UCSD-AML1 (cell line): Measurements from ENCODE around the gene PIP5K1B.
"Not testable (repeated sequence)": the region's sequence is repeated elsewhere in the genome, so short reads cannot be mapped to it uniquely, and the experiment has no call there.

ENCODE experiments used
- DNase-seq: peaks from one replicate; lab custom pipeline; 2025; ENCODE audit not compliant: unreplicated experiment; lab: John Stamatoyannopoulos, UW

Gene PIP5K1B

GRCh38 chr9:68704814-68705530 is at the start of gene PIP5K1B:
TSS of gene PIP5K1B (plus strand) at chr9:68705240. CDS start at chr9:68822615, 117,375 bp downstream.
- DNase-seq: peak; percentile 85

DNA sequence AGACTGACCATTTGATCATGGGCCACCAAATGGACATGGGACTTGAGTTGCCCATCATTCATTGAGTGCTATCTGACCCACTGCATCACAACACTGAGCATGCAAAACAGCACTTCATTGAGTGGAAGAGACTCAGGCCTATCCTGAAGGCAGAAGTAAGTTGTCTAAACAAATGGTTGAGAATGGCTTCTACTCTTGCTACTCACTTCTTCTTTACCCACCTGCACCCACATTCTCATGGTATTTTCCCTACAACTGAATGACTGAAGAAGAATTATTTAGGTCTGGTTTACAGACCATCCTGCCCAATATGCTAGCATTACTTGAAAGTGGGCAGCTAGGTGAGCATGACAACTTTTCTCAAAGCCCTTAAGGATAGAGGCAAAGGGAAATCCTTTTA is 41.0 kb upstream of the PIP5K1B start:
- DNase-seq: no peak

DNA sequence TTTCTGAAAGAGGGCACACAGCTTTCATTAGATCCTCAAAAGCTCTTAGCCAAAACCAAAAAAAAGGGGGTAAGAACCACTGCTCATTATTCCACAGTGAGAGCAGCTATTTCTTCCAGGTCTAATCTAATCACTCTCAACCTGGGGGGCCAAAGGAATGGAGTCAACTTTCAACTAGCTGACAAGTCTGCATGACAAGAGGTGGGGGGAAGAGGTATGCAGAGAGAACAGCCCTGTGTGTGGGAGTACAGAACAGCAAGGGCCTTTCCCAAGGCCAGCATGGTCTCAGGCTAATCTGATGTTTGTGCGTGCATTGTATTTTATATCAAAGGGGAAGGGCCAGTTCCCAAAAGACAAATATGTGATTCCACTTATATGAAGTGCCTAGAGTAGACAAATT is 36.9 kb upstream of the PIP5K1B start:
- DNase-seq: no peak

- no peak for DNase-seq
Measured at GRCh38 chr9:68669218-68669617, 35.8 kb upstream of the PIP5K1B start.

GRCh38 chr9:68672215-68672614 is 32.8 kb upstream of the PIP5K1B start:
- no peak for DNase-seq

- DNase-seq: no peak
Measured at GRCh38 chr9:68672625-68673024, 32.4 kb upstream of the PIP5K1B start.

- no peak for DNase-seq
Measured at GRCh38 chr9:68678430-68678829, 26.6 kb upstream of the PIP5K1B start.

- no peak for DNase-seq
Measured at GRCh38 chr9:68683433-68683832, 21.6 kb upstream of the PIP5K1B start.

- no peak for DNase-seq
Measured at GRCh38 chr9:68685213-68685612, 19.8 kb upstream of the PIP5K1B start.

DNA sequence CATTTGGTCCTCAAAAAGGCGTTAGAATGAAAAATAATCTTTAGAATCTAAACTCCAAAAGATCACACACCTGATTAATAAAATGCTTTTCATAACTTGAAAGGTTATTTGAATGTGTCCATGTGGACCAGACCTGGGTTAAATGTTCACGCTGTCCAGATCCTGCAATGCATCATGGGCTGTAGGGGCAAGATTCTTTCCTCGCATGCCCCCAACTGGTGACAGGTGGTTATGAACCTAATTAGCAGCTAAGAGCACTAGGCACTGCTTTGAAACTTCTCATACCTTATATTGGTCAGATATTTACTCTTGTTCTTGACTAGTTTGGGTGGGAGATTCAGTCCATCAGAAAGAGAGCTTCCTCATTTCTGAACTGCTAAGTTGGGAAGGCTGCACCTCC is 19.3 kb upstream of the PIP5K1B start:
- DNase-seq: peak; percentile 14

DNA sequence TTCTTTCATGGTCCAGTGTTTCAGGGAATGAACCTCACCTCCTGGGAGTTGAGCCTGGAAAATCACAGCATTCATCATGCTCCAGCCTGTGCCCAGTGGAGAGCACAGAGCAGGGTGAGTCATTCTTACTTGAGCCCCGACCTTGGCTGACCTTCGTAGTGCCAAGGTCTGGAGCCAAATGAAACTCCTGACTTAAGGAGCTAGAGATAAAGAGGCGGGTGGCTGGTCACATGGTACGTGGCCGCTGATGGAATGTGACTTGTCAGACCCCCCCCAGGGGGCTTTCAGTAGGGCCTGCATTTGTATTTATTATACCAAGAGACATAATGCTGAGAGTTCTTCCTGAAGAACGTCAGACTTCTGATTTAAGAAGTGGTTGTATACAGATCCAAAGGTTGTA is 15.0 kb upstream of the PIP5K1B start:
- no peak for DNase-seq

GRCh38 chr9:68692519-68692918 is 12.5 kb upstream of the PIP5K1B start:
- no peak for DNase-seq

GRCh38 chr9:68694125-68694524 is 10.9 kb upstream of the PIP5K1B start:
- DNase-seq: no peak

- no peak for DNase-seq
Measured at GRCh38 chr9:68697851-68698250, 7.2 kb upstream of the PIP5K1B start.

GRCh38 chr9:68698943-68699509 is 6.0 kb upstream of the PIP5K1B start:
- DNase-seq: peak; percentile 21

GRCh38 chr9:68699625-68700024 is 5.4 kb upstream of the PIP5K1B start:
- DNase-seq: not testable (repeated sequence)

- no peak for DNase-seq
Measured at GRCh38 chr9:68702493-68702892, 2.5 kb upstream of the PIP5K1B start.

DNA sequence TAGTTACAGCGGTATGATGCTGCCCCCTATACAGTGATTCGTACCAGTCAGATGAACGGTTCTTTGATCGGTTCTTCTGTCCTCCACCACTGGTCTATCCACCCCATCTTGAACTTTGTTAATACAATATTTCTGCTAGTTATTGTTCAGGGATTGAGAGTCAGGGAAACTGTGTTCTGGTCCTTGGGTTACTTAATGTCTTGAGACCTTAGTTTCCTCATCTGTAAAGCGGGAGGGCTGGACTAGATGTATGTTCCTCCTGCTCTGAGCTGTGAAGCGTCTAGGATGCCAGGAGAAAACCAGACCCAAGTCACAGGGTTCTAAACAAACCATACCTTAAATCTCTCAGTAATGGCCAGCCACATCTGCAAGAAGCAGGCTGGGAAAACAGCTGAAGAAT is 1.4 kb upstream of the PIP5K1B start:
- DNase-seq: no peak

GRCh38 chr9:68704498-68704813 is 584 bp upstream of the PIP5K1B start:
- DNase-seq: no peak

GRCh38 chr9:68705531-68706362 is 707 bp downstream of the PIP5K1B start:
- DNase-seq: peak; percentile 73

DNA sequence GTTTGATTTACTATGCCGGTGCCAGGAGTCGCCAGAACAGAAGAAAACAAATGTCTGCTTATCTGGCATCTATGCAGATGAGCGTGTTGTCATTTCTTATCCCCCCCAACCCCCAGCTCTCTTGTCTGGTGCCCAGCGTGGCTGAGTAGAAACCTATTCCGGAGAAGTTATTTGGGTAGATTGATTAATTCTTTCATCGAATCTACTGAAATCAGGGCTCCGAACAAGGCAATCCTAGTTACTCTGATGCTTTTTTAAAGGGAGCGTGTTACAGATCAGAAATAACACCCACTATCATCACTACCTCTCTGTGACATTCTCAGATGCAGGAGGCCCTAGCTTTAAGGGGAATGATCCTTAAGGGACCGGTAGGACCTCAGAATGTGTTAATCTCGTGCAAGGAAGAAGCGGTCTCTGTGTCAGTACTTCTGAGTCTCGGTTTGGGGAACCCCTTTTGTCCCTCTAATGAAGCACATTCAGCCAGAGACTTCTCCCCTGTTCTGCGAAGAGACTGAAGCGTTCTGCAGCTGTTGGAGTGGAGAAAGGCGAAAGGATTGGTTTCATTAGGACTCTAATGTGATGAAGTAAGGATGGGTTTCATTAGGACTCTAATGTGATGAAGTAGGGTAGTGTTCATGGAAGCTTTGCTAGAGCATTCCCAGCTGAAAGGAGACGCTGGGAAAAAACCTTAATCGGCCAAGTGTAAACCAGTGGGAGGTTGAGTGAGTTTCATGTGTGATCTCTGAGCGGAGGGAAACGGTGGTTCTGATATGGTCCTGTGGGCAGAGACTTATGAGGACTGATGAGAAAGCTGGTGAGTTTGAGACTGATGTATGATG is 1.5 kb downstream of the PIP5K1B start:
- DNase-seq: no peak
